Body of pancreas (tissue), 4 donors: ENCODE data around the gene RASGRP3.

Experiments
- CTCF ChIP-seq, 7 experiments: fragments of 450-650 bp in 4 of 7; fragments of 200-600 bp in 3 of 7; sonication (generic) in 3 of 7; IDR thresholded peaks; one replicate each; pipeline ENCODE4 v1.5.1; 2016 to 2019; ENCODE audit warnings: antibody characterized with exemption in 7 of 7
- POLR2A ChIP-seq, 3 donors: fragments of 450-650 bp; IDR thresholded peaks; one replicate each; pipeline ENCODE4 v1.6.1; 2016; ENCODE audit warnings: antibody characterized with exemption in 3 of 3, mild to moderate bottlenecking in 2 of 3

GRCh38 chr2:33444967-33445366, 31.5 kb upstream of the RASGRP3 start:
- TF ChIP-seq CTCF (IDR thresholded peaks at IDR 0.05) (no peak), POLR2A (IDR thresholded peaks at IDR 0.05) (no peak)
